HG02884 (cell line): ENCODE measurements around the gene CADM2.

Experiments
- ATAC-seq: cut with Tn5 transposase; IDR thresholded peaks from one replicate; pipeline ENCODE4 v1.9.1; 2021; ENCODE audit warnings: mild to moderate bottlenecking, moderate library complexity; ENCODE audit not compliant: unreplicated experiment

Gene CADM2

DNA sequence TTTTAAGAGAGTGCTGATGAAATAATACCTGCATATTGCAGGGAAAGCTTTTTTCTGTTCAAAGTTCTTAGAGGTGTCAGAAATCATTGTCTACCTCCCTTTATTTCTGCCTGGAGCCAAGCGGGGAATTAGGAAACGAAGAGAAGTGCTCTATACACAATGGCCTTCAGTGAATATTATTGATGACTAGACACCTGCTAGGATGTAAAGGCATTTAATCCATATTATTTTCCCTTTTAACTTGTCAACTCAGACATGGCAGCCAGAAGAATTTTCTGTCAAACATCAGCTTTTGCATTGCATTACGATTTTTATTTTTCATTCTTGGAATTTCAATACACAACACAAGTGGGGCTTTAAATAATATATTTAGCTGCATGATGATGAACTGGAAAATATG lies 24.7 kb downstream of the CADM2 start:
- ATAC-seq: no peak

- ATAC-seq: no peak
Measured at GRCh38 chr3:84984429-84984828, 25.6 kb downstream of the CADM2 start.

GRCh38 chr3:84985795-84986194 lies 27.0 kb downstream of the CADM2 start:
- no peak for ATAC-seq

DNA sequence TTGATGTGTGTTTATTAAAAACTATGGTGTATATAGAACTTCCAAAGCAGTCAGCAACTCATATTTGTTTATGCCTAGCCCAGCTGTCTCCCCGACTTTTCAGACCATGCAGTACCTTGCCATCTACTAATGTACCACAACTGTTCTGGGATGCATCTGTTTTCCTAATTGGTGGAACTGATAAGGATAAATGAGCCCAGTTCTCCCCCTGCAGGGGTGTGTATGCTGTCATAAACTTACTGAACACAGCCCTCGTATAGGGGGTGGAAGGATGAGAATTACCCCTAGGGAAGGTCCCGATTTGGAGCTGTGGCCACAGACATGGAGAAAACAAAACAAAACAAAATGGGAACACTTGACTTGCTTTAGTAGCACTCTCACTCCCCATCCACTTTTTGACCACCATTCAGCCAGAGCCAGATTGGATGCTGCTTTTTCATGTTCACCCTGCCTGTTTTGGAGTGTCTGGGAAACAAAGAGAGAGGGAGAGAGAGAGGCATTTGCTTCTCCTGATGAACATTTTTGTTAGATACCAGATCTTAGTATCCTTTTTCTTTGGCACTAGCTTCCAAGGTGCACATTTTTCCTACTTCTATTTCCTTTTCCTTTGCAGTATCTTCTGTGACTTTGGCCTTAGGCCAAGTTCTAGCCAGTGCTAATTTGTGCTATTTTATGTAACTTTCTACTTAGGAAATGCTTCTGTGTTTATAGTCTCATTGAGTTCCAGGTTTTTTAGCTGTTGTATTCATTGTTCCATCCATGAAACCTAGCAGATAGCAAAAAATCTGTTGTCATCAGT lies 29.1 kb downstream of the CADM2 start:
- no peak for ATAC-seq

- no peak for ATAC-seq
Measured at GRCh38 chr3:84989102-84989501, 30.3 kb downstream of the CADM2 start.

GRCh38 chr3:84991422-84991900 lies 32.7 kb downstream of the CADM2 start:
- ATAC-seq: no peak

DNA sequence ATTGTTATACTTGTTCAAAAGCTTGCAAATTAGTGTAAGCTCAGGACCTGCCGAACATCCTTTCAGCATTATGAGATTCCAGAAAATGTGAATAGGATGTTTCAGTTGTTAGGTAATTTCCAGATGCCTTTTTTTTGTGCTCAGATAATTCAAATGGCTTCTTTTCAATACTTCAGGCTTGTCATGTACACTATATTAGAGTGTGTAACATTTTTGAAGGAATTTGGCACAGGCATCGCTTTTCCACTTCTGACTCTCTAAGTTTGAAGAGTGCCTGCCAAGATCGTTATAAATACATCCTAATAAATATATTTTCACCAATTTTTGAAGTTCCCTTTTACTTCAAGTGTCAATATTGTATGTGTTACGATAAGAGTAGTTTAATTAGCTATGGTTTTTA lies 35.2 kb downstream of the CADM2 start:
- ATAC-seq: no peak

- no peak for ATAC-seq
Measured at GRCh38 chr3:84998545-84998944, 39.8 kb downstream of the CADM2 start.

- ATAC-seq: no peak
Measured at GRCh38 chr3:85003479-85003878, 44.7 kb downstream of the CADM2 start.

DNA sequence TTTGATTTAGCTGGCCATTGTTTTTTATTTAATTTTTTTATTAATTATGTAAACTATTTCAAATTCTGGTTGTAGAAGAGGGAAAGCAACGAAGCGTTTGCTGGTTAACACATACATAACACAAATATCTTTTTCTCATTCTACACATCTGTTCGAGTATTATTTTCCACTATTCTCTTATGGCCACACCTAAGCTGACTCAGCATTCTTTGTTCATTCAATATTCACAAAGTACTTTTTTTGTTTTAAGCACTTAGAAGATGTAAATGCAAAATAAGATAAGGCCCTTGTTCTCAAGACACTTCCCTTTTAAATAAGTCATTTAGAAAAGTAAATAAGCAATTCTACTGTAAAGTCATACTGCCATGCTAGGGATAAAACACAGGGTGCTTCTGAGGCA lies 45.4 kb downstream of the CADM2 start:
- ATAC-seq: no peak

DNA sequence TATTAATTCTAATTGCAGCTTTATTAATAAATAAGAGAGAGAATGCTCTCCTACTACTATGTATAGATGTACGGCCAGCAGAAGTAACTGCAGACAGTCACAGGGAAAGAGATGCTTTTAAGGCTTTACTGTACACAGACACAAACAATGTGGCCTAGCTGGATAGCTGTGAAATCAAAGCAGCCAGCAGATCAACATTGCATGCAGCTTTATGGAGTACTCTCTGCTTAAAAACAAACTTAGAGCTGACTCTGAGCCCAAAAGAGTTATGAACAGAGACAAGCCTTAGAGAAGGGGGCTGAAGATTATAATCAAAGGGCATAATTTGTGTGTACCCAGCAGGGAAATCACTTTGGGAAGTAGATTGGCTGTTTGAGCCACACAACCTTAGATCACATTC lies 47.2 kb downstream of the CADM2 start:
- no peak for ATAC-seq

DNA sequence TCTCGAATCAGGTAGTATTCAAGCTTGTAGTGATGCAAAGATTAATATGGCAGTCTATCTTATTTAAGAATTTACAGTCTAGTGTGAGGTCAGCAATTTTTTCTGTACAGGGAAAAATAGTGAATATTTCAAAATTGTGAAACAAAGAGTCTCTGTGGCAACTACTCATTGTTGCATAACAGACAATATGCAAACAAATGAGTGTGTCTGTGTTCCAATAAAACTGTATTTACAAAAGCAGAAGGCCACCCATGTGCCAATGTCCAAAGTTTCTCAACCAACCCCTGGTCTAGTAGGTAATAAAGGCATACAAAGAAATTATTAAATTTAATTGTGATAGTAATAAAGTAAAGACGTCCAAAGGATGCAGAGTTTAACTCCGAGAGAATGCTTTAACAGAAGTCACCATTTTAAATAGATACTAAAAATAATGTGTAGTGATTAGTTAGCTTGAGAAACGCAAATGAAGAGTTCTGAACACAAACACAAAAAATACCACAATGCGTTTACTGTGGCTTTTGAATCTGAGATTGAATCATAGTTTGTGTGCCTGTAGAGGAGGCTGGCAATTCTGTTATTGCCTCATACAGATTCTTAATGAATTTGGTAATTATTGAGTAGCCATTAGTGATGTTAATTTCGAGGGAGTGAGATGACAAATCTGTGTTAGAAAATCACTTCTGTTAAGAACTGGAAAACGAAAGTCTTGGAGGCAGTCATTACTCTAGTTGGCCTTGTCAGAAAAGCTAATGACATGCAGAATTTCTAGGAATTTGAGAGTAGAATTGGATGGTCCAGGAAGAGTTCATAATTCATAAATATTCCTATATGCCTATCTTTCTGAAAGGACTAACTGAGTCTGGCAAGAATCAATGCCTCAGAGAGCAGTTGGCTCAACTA lies 48.7 kb downstream of the CADM2 start:
- ATAC-seq: no peak

DNA sequence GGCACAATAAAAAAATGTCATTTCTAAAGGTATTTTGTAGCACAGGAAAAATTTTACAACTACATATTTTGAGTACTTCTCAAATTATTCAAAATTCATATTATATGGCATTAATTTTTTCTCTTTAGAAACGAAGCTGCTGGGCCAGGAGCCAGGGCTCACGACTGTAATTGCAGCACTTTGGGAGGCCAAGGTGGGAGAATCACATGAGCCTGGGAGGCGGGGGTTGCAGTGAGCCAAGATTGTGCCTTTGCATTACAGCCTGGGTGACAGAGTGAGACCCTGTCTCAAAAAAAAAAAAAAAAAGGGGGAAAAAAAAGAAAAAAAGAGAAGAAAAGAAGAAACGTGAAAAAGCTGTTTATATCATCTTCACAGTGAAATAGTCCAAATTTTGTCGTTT lies 62.0 kb downstream of the CADM2 start:
- ATAC-seq: no peak

GRCh38 chr3:85030052-85030451 lies 71.3 kb downstream of the CADM2 start:
- no peak for ATAC-seq

- no peak for ATAC-seq
Measured at GRCh38 chr3:85037203-85037602, 78.4 kb downstream of the CADM2 start.

GRCh38 chr3:85041001-85041400 lies 82.2 kb downstream of the CADM2 start:
- no peak for ATAC-seq

GRCh38 chr3:85041562-85042055 lies 82.8 kb downstream of the CADM2 start:
- ATAC-seq: no peak

DNA sequence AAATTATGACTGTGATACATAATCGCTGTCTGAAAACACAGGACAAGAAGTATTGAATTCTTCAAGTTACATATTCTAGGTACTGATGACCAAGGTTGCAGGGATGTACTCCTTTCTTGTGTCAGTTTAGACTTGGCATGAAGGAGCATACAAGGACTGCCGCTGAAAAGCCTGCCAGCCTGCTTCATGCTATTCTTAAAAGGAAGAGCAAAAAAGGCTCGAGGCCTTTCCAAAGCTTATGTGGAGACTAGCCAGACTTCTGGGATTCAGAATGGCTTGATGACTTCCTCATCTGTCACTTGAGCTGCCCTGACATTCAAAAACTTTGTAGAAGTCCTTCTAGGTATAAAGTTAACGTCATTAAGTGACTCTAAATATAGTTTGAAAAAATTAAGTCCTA lies 92.0 kb downstream of the CADM2 start:
- no peak for ATAC-seq

DNA sequence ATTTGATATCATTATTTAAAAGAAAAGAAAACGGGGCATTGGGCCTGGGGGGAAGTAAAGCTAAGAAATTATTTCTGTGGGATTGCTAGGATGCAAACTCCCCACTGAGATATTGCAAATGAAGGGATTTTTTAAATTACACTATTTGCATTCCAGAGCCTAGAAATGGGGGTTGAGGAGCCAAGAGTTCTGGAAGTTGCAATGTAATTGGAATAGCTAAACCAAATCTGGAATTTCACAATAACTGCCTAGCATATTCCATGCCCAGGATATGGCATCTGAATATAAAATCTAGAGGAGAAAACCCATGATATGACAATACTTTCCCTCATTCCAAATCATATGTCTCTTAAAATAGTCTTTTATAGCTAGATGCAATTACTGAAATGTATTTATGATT lies 93.0 kb downstream of the CADM2 start:
- no peak for ATAC-seq

DNA sequence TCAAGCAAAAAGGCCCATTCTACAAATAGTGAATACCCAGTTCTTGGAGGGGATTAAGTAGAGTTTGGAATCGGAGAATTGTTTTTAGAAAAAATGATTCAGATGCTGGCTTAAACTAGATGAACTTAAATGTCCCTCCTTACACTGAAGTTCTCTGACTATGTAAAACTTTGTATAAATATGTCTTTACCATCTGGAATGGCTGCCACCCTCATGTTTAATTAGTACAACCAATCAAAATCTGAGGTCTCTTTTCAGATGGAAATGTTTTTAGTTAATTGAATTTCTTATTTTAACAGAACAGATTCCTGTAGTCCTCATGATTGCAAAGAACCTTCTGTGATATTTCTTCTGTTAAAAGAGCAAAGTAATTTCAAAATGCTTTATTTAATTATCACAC lies 94.8 kb downstream of the CADM2 start:
- ATAC-seq: no peak

DNA sequence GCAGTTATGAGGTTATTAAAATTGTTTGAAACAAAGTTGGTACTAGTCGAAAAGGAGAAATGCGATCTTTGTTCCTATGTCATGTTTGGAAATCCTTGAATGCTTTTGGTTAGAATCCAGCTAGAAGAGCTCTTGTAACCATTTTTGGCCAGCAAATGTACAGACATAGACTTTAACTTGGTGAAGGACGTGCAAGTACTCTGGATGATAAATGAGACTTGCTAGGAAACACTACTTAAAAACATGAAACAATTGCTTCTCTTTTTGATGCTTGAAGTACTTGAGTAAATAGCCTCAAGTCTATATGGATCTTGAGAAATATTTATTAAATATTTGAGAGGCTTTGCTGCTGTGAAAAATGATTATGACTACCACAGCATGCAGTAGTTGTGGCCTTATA lies 95.8 kb downstream of the CADM2 start:
- no peak for ATAC-seq

DNA sequence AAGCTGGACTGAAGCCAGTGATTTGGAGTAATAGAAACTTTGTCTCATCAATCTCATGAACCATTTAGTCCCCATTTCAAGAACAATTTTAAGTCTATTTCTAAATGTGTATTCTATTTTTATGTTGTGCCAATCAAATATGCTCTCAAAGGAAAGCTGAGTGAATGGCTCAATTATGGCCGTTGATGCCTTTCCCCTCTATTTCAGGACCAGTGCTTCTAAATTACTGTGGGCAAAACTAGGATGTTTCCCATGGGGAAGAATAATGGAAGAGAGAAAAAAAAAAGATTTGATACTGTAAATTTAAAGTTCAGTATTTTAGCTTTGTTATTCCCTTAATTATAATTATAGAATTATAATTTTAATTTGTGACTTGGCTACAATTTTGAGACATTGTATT lies 110.1 kb downstream of the CADM2 start:
- ATAC-seq: no peak
